ENCODE data around the gene RFX8. TPM values are rescaled to one million over a fixed set of nuclear protein-coding genes. Genes with fewer than 3 reads are reported as not detected.

The RFX8 gene
- polyA plus RNA-seq, 3 donors = not detected

GRCh38 chr2:101485856-101486255, 10.9 kb upstream of the RFX8 start:
- no peaks in the 10 kb centered on the region for H3K36me3 ChIP-seq (replicated peaks in 1 of 2; ENCODE audit: control insufficient read depth in 1 of 2, insufficient read depth in 2 of 2, low read length in 2 of 2)
- no peak overlapping the region for H3K27ac Mint-ChIP-seq
- peak overlapping the region in 1 of 2 donors; percentile 59 for H3K4me3 Mint-ChIP-seq
- H4K20me1 ChIP-seq (ENCODE audit: insufficient read depth, low read length) = no peaks in the 10 kb centered on the region
- H3K27me3 Mint-ChIP-seq (ENCODE audit: low read depth in 3 of 3) = peaks cover 27 to 32% (median 27%) of the 10 kb centered on the region in 3 donors
- H3K79me2 ChIP-seq (ENCODE audit: insufficient read depth, low read length) = no peaks in the 10 kb centered on the region
- H3K4me1 ChIP-seq (ENCODE audit: control insufficient read depth in 1 of 2, insufficient read depth in 2 of 2, low read length in 2 of 2) = no peaks in the 10 kb centered on the region
- DNase-seq = no peak
- no peak overlapping the region for H3K27ac ChIP-seq (ENCODE audit: low read depth in 1 of 2, low read length in 2 of 2)
- H3K4me3 ChIP-seq (replicated peaks in 1 of 3; ENCODE audit: low read depth in 2 of 3, low read length in 3 of 3) = no peak overlapping the region
- peaks cover 0 to 2% of the 10 kb centered on the region in 2 donors for H3K27me3 ChIP-seq (ENCODE audit: control insufficient read depth in 2 of 2, insufficient read depth in 2 of 2, low read length in 2 of 2)
- peaks cover 0 to 8% (median 4%) of the 10 kb centered on the region in 7 donors for H3K9me3 Mint-ChIP-seq
- H3K4me2 ChIP-seq (replicated peaks; ENCODE audit: extremely low read depth, low read length, poor library complexity, severe bottlenecking) = no peak overlapping the region
- no peaks in the 10 kb centered on the region for H3K4me1 Mint-ChIP-seq
- no peak overlapping the region for H2AFZ ChIP-seq (ENCODE audit: insufficient read depth, low read depth, low read length, poor library complexity, severe bottlenecking)
- no peaks in the 10 kb centered on the region for H3K36me3 Mint-ChIP-seq
- peaks cover 0 to 5% of the 10 kb centered on the region in 2 donors for H3K9me3 ChIP-seq (replicated peaks in 1 of 2; ENCODE audit: control insufficient read depth in 1 of 2, insufficient read depth in 1 of 2, low read length in 2 of 2)
- no peak overlapping the region for H3K9ac ChIP-seq (ENCODE audit: insufficient read depth, low read length, poor library complexity, severe bottlenecking)
- intact Hi-C loops (cut with micrococcal nuclease) = no loop called here
- no peak for TF ChIP-seq CTCF (IDR thresholded peaks at IDR 0.05)
- WGBS (ENCODE audit: insufficient coverage) = 100% methylated on average over 4 of the region's 4 CpGs

- Histone ChIP-seq H3K9ac (ENCODE audit: insufficient read depth, low read length, poor library complexity, severe bottlenecking) (no peak overlapping the region), H3K27me3 (ENCODE audit: control insufficient read depth in 2 of 2, insufficient read depth in 2 of 2, low read length in 2 of 2) (peaks cover 17 to 26% of the 10 kb centered on the region in 2 donors), H4K20me1 (ENCODE audit: insufficient read depth, low read length) (no peaks in the 10 kb centered on the region), H3K9me3 (replicated peaks in 1 of 2; ENCODE audit: control insufficient read depth in 1 of 2, insufficient read depth in 1 of 2, low read length in 2 of 2) (no peaks in the 10 kb centered on the region), H3K4me2 (replicated peaks; ENCODE audit: extremely low read depth, low read length, poor library complexity, severe bottlenecking) (no peak overlapping the region), H3K36me3 (replicated peaks in 1 of 2; ENCODE audit: control insufficient read depth in 1 of 2, insufficient read depth in 2 of 2, low read length in 2 of 2) (no peaks in the 10 kb centered on the region), H3K27ac (ENCODE audit: low read depth in 1 of 2, low read length in 2 of 2) (no peak overlapping the region), H3K4me1 (ENCODE audit: control insufficient read depth in 1 of 2, insufficient read depth in 2 of 2, low read length in 2 of 2) (peaks cover 7 to 13% of the 10 kb centered on the region in 2 donors), H2AFZ (ENCODE audit: insufficient read depth, low read depth, low read length, poor library complexity, severe bottlenecking) (no peak overlapping the region), H3K4me3 (replicated peaks in 1 of 3; ENCODE audit: low read depth in 2 of 3, low read length in 3 of 3) (no peak overlapping the region), H3K79me2 (ENCODE audit: insufficient read depth, low read length) (no peaks in the 10 kb centered on the region)
- TF ChIP-seq CTCF (IDR thresholded peaks at IDR 0.05) = no peak
- WGBS (ENCODE audit: insufficient coverage) = 65% methylated on average over 8 of the region's 8 CpGs
- H3K4me1 Mint-ChIP-seq = peaks cover 16% of the 10 kb centered on the region
- peak overlapping the region in 1 of 2 donors; percentile 81 for H3K4me3 Mint-ChIP-seq
- intact Hi-C loops (cut with micrococcal nuclease) = no loop called here
- DNase-seq = peak in 1 of 3 donors; percentile 19
- H3K9me3 Mint-ChIP-seq = peaks cover 0 to 4% (median 0%) of the 10 kb centered on the region in 7 donors
- peaks cover 0 to 8% of the 10 kb centered on the region in 2 donors for H3K36me3 Mint-ChIP-seq
- H3K27me3 Mint-ChIP-seq (ENCODE audit: low read depth in 3 of 3) = peaks cover 35 to 55% (median 51%) of the 10 kb centered on the region in 3 donors
- H3K27ac Mint-ChIP-seq = no peak overlapping the region
Measured at GRCh38 chr2:101480764-101481163, 5.9 kb upstream of the RFX8 start.
